H1 (cell line): ENCODE results near the gene CCDC171. TPM values are rescaled to one million over a fixed set of nuclear protein-coding genes. Genes with fewer than 3 reads are reported as not detected.

Experiments
- E2F6 ChIP-seq: IDR thresholded peaks from 2 replicates; pipeline ENCODE4 v1.6.1; 2012; ENCODE audit warnings: inconsistent platforms
- HDAC2 ChIP-seq, 2 experiments: fragments of 300-600 bp in 1 of 2; sonication (generic) in 1 of 2; IDR thresholded peaks; 2 replicates each; pipeline ENCODE4 v1.6.1; 2011 to 2012; ENCODE audit warnings: low read depth in 2 of 2, low read length in 2 of 2, mild to moderate bottlenecking in 2 of 2, moderate library complexity in 2 of 2, borderline replicate concordance in 1 of 2, inconsistent platforms in 1 of 2
- JUND ChIP-seq: IDR thresholded peaks from 2 replicates; pipeline ENCODE4 v1.6.1; 2011; ENCODE audit warnings: mild to moderate bottlenecking, improper control_type of control experiment, low read length
- KDM1A ChIP-seq: fragments of 200-600, 300-600 bp; sonication (generic); IDR thresholded peaks from 2 replicates; pipeline ENCODE4 v1.7.1; 2016; ENCODE audit warnings: mild to moderate bottlenecking, low read length, borderline replicate concordance
- KDM5A ChIP-seq: fragments of 200-600 bp; IDR thresholded peaks from 2 replicates; pipeline ENCODE4 v1.7.1; 2012; ENCODE audit warnings: mild to moderate bottlenecking, low read length, inconsistent platforms, mixed read lengths
- SIX5 ChIP-seq: IDR thresholded peaks from 2 replicates; pipeline ENCODE4 v1.6.1; 2011; ENCODE audit warnings: mild to moderate bottlenecking, low read depth, low read length
- SP1 ChIP-seq: IDR thresholded peaks from 2 replicates; pipeline ENCODE4 v1.6.1; 2011; ENCODE audit warnings: low read depth, low read length
- TEAD4 ChIP-seq: IDR thresholded peaks from 2 replicates; pipeline ENCODE4 v1.6.1; 2012; ENCODE audit warnings: low read depth, low read length, inconsistent platforms, mixed read lengths
- ZNF274 ChIP-seq: IDR thresholded peaks from 2 replicates; pipeline ENCODE4 v1.7.0; 2012; ENCODE audit warnings: low read length, borderline replicate concordance; ENCODE audit errors: extremely low read depth
- polyA plus RNA-seq, 7 experiments: library from polyadenylated mRNA; depleted of rRNA in 3 of 7; stranded (reverse) in 5 of 7; unstranded in 2 of 7; fragments of >200 nt in 5 of 7; fragments of 200-250 nt in 2 of 7; gene quantifications; 1 replicate in 5 of 7; 2 replicates in 1 of 7; 4 replicates in 1 of 7; pipeline versions ENCODE4 v1.2.1 to v1.2.3, GENCODE V29; 2011 to 2013; ENCODE audit warnings: missing spikeins in 2 of 7, mixed read lengths in 2 of 7
- total RNA-seq: library from RNA; stranded (reverse); fragmentation: NEBNext Ultra II Directional; extraction: Animal tissue kit (Norgen Biotek cat#: 25700); gene quantifications from 2 replicates; pipeline ENCODE4 v1.2.1, GENCODE V29; 2021
- TF ChIP-seq, protein P1 (sequence below): fragments of 300-600 bp; sonication (generic); IDR thresholded peaks from 2 replicates; pipeline ENCODE4 v1.7.1; 2012; ENCODE audit warnings: low read length, moderate library complexity, mild to moderate bottlenecking, inconsistent platforms; ENCODE audit not compliant: insufficient replicate concordance

CCDC171 gene
- total and polyA plus RNA-seq, 2 of the 8 experiments (the other 6 are each of a cell fraction or from before 2014, with no cell fraction given) = 0.83 to 2.3 TPM

DNA sequence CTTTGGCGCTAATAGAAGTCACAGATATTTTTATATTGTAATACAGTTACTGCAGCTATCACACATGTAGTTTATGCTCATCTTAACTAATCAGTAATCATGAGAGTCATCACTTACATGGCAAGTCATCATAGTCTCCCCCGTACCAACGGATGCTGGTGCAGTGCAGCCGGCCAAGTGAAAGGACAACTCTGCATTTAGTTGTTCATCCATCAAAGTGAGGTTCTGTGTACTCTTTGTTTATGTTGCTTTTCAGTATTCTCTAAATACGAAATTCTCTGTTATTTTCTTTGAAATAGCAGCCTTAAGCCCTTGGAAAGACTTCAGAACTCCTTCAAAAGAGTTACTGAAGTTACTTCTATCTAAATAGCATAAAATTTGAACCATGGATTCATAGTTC is 216.7 kb downstream of the CCDC171 start (continued):
- no peak for TF ChIP-seq HDAC2 (IDR thresholded peaks at IDR 0.05; ENCODE audit: borderline replicate concordance in 1 of 2, low read depth in 2 of 2, low read length in 2 of 2)
- TF ChIP-seq SP1 = no peak
- TF ChIP-seq KDM5A = no peak
- TF ChIP-seq ZNF274 = no peak
- TF ChIP-seq TEAD4 = no peak
- no peak for TF ChIP-seq JUND
- no peak for TF ChIP-seq SIX5
- TF ChIP-seq E2F6 = no peak
- TF ChIP-seq, protein P1, sequence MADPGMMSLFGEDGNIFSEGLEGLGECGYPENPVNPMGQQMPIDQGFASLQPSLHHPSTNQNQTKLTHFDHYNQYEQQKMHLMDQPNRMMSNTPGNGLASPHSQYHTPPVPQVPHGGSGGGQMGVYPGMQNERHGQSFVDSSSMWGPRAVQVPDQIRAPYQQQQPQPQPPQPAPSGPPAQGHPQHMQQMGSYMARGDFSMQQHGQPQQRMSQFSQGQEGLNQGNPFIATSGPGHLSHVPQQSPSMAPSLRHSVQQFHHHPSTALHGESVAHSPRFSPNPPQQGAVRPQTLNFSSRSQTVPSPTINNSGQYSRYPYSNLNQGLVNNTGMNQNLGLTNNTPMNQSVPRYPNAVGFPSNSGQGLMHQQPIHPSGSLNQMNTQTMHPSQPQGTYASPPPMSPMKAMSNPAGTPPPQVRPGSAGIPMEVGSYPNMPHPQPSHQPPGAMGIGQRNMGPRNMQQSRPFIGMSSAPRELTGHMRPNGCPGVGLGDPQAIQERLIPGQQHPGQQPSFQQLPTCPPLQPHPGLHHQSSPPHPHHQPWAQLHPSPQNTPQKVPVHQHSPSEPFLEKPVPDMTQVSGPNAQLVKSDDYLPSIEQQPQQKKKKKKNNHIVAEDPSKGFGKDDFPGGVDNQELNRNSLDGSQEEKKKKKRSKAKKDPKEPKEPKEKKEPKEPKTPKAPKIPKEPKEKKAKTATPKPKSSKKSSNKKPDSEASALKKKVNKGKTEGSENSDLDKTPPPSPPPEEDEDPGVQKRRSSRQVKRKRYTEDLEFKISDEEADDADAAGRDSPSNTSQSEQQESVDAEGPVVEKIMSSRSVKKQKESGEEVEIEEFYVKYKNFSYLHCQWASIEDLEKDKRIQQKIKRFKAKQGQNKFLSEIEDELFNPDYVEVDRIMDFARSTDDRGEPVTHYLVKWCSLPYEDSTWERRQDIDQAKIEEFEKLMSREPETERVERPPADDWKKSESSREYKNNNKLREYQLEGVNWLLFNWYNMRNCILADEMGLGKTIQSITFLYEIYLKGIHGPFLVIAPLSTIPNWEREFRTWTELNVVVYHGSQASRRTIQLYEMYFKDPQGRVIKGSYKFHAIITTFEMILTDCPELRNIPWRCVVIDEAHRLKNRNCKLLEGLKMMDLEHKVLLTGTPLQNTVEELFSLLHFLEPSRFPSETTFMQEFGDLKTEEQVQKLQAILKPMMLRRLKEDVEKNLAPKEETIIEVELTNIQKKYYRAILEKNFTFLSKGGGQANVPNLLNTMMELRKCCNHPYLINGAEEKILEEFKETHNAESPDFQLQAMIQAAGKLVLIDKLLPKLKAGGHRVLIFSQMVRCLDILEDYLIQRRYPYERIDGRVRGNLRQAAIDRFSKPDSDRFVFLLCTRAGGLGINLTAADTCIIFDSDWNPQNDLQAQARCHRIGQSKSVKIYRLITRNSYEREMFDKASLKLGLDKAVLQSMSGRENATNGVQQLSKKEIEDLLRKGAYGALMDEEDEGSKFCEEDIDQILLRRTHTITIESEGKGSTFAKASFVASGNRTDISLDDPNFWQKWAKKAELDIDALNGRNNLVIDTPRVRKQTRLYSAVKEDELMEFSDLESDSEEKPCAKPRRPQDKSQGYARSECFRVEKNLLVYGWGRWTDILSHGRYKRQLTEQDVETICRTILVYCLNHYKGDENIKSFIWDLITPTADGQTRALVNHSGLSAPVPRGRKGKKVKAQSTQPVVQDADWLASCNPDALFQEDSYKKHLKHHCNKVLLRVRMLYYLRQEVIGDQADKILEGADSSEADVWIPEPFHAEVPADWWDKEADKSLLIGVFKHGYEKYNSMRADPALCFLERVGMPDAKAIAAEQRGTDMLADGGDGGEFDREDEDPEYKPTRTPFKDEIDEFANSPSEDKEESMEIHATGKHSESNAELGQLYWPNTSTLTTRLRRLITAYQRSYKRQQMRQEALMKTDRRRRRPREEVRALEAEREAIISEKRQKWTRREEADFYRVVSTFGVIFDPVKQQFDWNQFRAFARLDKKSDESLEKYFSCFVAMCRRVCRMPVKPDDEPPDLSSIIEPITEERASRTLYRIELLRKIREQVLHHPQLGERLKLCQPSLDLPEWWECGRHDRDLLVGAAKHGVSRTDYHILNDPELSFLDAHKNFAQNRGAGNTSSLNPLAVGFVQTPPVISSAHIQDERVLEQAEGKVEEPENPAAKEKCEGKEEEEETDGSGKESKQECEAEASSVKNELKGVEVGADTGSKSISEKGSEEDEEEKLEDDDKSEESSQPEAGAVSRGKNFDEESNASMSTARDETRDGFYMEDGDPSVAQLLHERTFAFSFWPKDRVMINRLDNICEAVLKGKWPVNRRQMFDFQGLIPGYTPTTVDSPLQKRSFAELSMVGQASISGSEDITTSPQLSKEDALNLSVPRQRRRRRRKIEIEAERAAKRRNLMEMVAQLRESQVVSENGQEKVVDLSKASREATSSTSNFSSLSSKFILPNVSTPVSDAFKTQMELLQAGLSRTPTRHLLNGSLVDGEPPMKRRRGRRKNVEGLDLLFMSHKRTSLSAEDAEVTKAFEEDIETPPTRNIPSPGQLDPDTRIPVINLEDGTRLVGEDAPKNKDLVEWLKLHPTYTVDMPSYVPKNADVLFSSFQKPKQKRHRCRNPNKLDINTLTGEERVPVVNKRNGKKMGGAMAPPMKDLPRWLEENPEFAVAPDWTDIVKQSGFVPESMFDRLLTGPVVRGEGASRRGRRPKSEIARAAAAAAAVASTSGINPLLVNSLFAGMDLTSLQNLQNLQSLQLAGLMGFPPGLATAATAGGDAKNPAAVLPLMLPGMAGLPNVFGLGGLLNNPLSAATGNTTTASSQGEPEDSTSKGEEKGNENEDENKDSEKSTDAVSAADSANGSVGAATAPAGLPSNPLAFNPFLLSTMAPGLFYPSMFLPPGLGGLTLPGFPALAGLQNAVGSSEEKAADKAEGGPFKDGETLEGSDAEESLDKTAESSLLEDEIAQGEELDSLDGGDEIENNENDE = no peak
- no peak for TF ChIP-seq KDM1A
